ENCODE measurements around the gene KLK3. TPM values are rescaled to one million over a fixed set of nuclear protein-coding genes. Genes with fewer than 3 reads are reported as not detected.

The KLK3 gene
- total and polyA plus RNA-seq, 2 of the 8 experiments (the other 6 are each of a cell fraction or from before 2014, with no cell fraction given), result 0.08 TPM; not detected in 1

DNA sequence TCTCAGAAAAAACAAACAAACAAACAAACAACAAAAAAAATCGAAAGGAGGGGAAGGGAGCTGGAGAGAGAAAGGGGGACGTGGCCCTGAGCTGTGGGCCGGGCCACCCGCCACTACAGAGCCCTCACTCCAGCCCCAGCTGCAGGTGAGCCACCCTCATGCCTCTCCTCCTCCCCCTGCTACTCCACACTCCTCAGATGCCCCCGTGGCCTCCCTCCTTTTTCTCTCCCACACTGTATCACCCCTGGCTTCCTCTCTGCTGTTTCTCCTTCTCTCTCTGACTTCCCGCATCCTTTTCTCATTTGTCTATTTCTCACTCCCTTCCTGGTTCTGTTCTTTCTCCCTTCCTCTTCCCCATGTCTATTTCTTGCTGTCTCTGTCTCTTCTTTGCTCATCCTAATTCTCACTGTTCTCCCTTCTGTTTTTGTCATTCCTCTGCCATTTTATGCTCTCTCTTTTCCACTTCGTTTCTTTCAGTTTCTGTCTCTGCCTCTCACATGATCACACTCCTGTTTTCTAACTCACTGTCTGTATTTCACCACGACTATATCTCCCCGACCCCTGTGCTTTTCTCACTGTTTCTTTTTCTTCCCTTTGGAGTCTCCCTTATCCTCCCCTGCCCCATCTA is 21.2 kb downstream of the KLK3 start (continued):
- TF ChIP-seq, protein P1, sequence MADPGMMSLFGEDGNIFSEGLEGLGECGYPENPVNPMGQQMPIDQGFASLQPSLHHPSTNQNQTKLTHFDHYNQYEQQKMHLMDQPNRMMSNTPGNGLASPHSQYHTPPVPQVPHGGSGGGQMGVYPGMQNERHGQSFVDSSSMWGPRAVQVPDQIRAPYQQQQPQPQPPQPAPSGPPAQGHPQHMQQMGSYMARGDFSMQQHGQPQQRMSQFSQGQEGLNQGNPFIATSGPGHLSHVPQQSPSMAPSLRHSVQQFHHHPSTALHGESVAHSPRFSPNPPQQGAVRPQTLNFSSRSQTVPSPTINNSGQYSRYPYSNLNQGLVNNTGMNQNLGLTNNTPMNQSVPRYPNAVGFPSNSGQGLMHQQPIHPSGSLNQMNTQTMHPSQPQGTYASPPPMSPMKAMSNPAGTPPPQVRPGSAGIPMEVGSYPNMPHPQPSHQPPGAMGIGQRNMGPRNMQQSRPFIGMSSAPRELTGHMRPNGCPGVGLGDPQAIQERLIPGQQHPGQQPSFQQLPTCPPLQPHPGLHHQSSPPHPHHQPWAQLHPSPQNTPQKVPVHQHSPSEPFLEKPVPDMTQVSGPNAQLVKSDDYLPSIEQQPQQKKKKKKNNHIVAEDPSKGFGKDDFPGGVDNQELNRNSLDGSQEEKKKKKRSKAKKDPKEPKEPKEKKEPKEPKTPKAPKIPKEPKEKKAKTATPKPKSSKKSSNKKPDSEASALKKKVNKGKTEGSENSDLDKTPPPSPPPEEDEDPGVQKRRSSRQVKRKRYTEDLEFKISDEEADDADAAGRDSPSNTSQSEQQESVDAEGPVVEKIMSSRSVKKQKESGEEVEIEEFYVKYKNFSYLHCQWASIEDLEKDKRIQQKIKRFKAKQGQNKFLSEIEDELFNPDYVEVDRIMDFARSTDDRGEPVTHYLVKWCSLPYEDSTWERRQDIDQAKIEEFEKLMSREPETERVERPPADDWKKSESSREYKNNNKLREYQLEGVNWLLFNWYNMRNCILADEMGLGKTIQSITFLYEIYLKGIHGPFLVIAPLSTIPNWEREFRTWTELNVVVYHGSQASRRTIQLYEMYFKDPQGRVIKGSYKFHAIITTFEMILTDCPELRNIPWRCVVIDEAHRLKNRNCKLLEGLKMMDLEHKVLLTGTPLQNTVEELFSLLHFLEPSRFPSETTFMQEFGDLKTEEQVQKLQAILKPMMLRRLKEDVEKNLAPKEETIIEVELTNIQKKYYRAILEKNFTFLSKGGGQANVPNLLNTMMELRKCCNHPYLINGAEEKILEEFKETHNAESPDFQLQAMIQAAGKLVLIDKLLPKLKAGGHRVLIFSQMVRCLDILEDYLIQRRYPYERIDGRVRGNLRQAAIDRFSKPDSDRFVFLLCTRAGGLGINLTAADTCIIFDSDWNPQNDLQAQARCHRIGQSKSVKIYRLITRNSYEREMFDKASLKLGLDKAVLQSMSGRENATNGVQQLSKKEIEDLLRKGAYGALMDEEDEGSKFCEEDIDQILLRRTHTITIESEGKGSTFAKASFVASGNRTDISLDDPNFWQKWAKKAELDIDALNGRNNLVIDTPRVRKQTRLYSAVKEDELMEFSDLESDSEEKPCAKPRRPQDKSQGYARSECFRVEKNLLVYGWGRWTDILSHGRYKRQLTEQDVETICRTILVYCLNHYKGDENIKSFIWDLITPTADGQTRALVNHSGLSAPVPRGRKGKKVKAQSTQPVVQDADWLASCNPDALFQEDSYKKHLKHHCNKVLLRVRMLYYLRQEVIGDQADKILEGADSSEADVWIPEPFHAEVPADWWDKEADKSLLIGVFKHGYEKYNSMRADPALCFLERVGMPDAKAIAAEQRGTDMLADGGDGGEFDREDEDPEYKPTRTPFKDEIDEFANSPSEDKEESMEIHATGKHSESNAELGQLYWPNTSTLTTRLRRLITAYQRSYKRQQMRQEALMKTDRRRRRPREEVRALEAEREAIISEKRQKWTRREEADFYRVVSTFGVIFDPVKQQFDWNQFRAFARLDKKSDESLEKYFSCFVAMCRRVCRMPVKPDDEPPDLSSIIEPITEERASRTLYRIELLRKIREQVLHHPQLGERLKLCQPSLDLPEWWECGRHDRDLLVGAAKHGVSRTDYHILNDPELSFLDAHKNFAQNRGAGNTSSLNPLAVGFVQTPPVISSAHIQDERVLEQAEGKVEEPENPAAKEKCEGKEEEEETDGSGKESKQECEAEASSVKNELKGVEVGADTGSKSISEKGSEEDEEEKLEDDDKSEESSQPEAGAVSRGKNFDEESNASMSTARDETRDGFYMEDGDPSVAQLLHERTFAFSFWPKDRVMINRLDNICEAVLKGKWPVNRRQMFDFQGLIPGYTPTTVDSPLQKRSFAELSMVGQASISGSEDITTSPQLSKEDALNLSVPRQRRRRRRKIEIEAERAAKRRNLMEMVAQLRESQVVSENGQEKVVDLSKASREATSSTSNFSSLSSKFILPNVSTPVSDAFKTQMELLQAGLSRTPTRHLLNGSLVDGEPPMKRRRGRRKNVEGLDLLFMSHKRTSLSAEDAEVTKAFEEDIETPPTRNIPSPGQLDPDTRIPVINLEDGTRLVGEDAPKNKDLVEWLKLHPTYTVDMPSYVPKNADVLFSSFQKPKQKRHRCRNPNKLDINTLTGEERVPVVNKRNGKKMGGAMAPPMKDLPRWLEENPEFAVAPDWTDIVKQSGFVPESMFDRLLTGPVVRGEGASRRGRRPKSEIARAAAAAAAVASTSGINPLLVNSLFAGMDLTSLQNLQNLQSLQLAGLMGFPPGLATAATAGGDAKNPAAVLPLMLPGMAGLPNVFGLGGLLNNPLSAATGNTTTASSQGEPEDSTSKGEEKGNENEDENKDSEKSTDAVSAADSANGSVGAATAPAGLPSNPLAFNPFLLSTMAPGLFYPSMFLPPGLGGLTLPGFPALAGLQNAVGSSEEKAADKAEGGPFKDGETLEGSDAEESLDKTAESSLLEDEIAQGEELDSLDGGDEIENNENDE (IDR thresholded peaks at IDR 0.05; ENCODE audit: insufficient replicate concordance, low read length), result no peak
- TF ChIP-seq CHD2 (IDR thresholded peaks at IDR 0.05; ENCODE audit: low read length) (no peak), TCF12 (IDR thresholded peaks at IDR 0.05; ENCODE audit: low read depth, low read length) (no peak), TAF1 (IDR thresholded peaks at IDR 0.05; ENCODE audit: low read depth, low read length) (no peak), GABPA (IDR thresholded peaks at IDR 0.05; ENCODE audit: borderline replicate concordance, insufficient read depth, low read length) (no peak), TAF7 (optimal IDR thresholded peaks at IDR 0.05; ENCODE audit: borderline replicate concordance, low read depth, low read length) (no peak)

Data from H1 (cell line).